Stomach (tissue), 4 donors: Measurements from ENCODE around the gene BTBD9.

Experiments
- CTCF ChIP-seq, 7 experiments: fragments of 450-650 bp in 4 of 7; fragments of 200-600 bp in 3 of 7; sonication (generic) in 3 of 7; IDR thresholded peaks; one replicate each; pipeline ENCODE4 v1.5.1; 2016 to 2019; ENCODE audit warnings: antibody characterized with exemption in 7 of 7, control low read depth in 2 of 7, mild to moderate bottlenecking in 1 of 7
- EP300 ChIP-seq: sonication (generic); formaldehyde crosslinking; IDR thresholded peaks from one replicate; pipeline ENCODE4 v1.6.1; 2017; ENCODE audit warnings: antibody characterized with exemption
- POLR2AphosphoS5 ChIP-seq, 3 donors: sonication (generic); formaldehyde crosslinking; IDR thresholded peaks; one replicate each; pipeline ENCODE4 v1.6.1; 2016; ENCODE audit warnings: antibody characterized with exemption in 3 of 3

- TF ChIP-seq EP300 (no peak), POLR2AphosphoS5 (IDR thresholded peaks at IDR 0.05) (no peak), CTCF (IDR thresholded peaks at IDR 0.05) (no peak)
Measured at GRCh38 chr6:38554014-38554413, 85.7 kb downstream of the BTBD9 start.
